Measurements from ENCODE around the gene TPGS1. TPM values are rescaled to one million over a fixed set of nuclear protein-coding genes. Genes with fewer than 3 reads are reported as not detected.

TPGS1 gene
- 10 to 100 TPM; 17.4 to 38.4 (median 25.2) TPM for polyA plus RNA-seq
- long read RNA-seq, donor 1, result 0 reads
- long read RNA-seq, donor 2, transcript TPGS1-201 (2 exons, 1,114 nt), result major isoform, 8 of 8 reads
- long read RNA-seq, donor 2, partial matches to known transcripts, result 0 of 8 reads
- long read RNA-seq, donor 2, other reads (novel, unspliced or antisense), result 0 of 8 reads
- long read RNA-seq, donor 3, transcript TPGS1-201 (2 exons, 1,114 nt), result major isoform, 5 of 9 reads
- long read RNA-seq, donor 3, partial matches to known transcripts, result 0 of 9 reads
- long read RNA-seq, donor 3, other reads (novel, unspliced or antisense), result 0 of 9 reads
- long read RNA-seq, donor 4, result 0 reads
- long read RNA-seq, donor 5, partial matches to known transcripts, result 5 of 10 reads
- long read RNA-seq, donor 5, other reads (novel, unspliced or antisense), result 0 of 10 reads
- long read RNA-seq, donor 6, partial matches to known transcripts, result 0 of 8 reads
- long read RNA-seq, donor 6, other reads (novel, unspliced or antisense), result 0 of 8 reads
- long read RNA-seq, donor 7, transcript TPGS1-201 (2 exons, 1,114 nt), result major isoform, 14 of 17 reads
- long read RNA-seq, donor 7, partial matches to known transcripts, result 0 of 17 reads
- long read RNA-seq, donor 7, other reads (novel, unspliced or antisense), result 0 of 17 reads
- long read RNA-seq, donor 8, partial matches to known transcripts, result 0 of 1 reads
- long read RNA-seq, donor 8, other reads (novel, unspliced or antisense), result 0 of 1 reads
- long read RNA-seq, donor 9, partial matches to known transcripts, result 0 of 2 reads
- long read RNA-seq, donor 9, other reads (novel, unspliced or antisense), result 0 of 2 reads
- long read RNA-seq, donor 10, transcript TPGS1-201 (2 exons, 1,114 nt), result major isoform, 17 of 20 reads
- long read RNA-seq, donor 10, partial matches to known transcripts, result 0 of 20 reads
- long read RNA-seq, donor 10, other reads (novel, unspliced or antisense), result 0 of 20 reads

GRCh38 chr19:507286-508203, at the start of gene TPGS1:
TPGS1 (plus strand) TSS chr19:507497; CDS start chr19:507507, 10 bp downstream.
- Histone ChIP-seq H3K36me3 (ENCODE audit: control insufficient read depth in 3 of 3, insufficient read depth in 2 of 3, low read depth in 1 of 3, low read length in 3 of 3) (peaks cover 0 to 17% (median 0%) of the 10 kb centered on the region in 3 donors), H3K27me3 (ENCODE audit: control insufficient read depth in 3 of 3, insufficient read depth in 3 of 3, low read length in 3 of 3) (no peaks in the 10 kb centered on the region), H3K4me3 (ENCODE audit: low read depth in 1 of 3, low read length in 3 of 3) (peak within 1 kb of the TSS; percentile 80 to 98 (median 96)), H3K9me3 (ENCODE audit: control insufficient read depth in 2 of 2, insufficient read depth in 1 of 2, low read depth in 1 of 2, low read length in 1 of 2) (no peaks in the 10 kb centered on the region), H3K27ac (ENCODE audit: low read depth in 1 of 3, low read length in 2 of 3) (peak within 1 kb of the TSS; percentile 80 to 97 (median 91)), H3K4me1 (ENCODE audit: control insufficient read depth in 3 of 3, insufficient read depth in 2 of 3, low read depth in 1 of 3, low read length in 2 of 3) (peaks cover 3 to 26% (median 5%) of the 10 kb centered on the region in 3 donors)
- peak in 1 of 2 donors; percentile 73 for DNase-seq
- peak; percentile 62 for FAIRE-seq
- 0 to 1% (median 1%) methylated on average over 70 to 81 of the region's 81 CpGs for WGBS, 3 donors

GRCh38 chr19:457636-458035, 49.7 kb upstream of the TPGS1 start:
- peaks cover 0 to 27% (median 0%) of the 10 kb centered on the region in 3 donors for H3K36me3 ChIP-seq (ENCODE audit: control insufficient read depth in 3 of 3, insufficient read depth in 2 of 3, low read depth in 1 of 3, low read length in 3 of 3)
- H3K27ac ChIP-seq (ENCODE audit: low read depth in 1 of 3, low read length in 2 of 3), result no peak overlapping the region
- no peak overlapping the region for H3K4me3 ChIP-seq (ENCODE audit: low read depth in 1 of 3, low read length in 3 of 3)
- H3K27me3 ChIP-seq (ENCODE audit: control insufficient read depth in 3 of 3, insufficient read depth in 3 of 3, low read length in 3 of 3), result peaks cover 0 to 6% (median 3%) of the 10 kb centered on the region in 3 donors
- H3K4me1 ChIP-seq (ENCODE audit: control insufficient read depth in 3 of 3, insufficient read depth in 2 of 3, low read depth in 1 of 3, low read length in 2 of 3), result peaks cover 0 to 8% (median 0%) of the 10 kb centered on the region in 3 donors
- FAIRE-seq (no peak), DNase-seq (no peak)
- no peaks in the 10 kb centered on the region for H3K9me3 ChIP-seq (ENCODE audit: control insufficient read depth in 2 of 2, insufficient read depth in 1 of 2, low read depth in 1 of 2, low read length in 1 of 2)
- 94 to 97% (median 97%) methylated on average over 29 to 30 of the region's 30 CpGs for WGBS, 3 donors

- 96 to 99% (median 97%) methylated on average over 61 to 89 of the region's 89 CpGs for WGBS, 3 donors
- H3K4me3 ChIP-seq (ENCODE audit: low read depth in 1 of 3, low read length in 3 of 3), result no peak overlapping the region
- H3K4me1 ChIP-seq (ENCODE audit: control insufficient read depth in 3 of 3, insufficient read depth in 2 of 3, low read depth in 1 of 3, low read length in 2 of 3), result peaks cover 0 to 8% (median 0%) of the 10 kb centered on the region in 3 donors
- FAIRE-seq (no peak), DNase-seq (no peak)
- H3K9me3 ChIP-seq (ENCODE audit: control insufficient read depth in 2 of 2, insufficient read depth in 1 of 2, low read depth in 1 of 2, low read length in 1 of 2), result no peaks in the 10 kb centered on the region
- peaks cover 0 to 6% (median 3%) of the 10 kb centered on the region in 3 donors for H3K27me3 ChIP-seq (ENCODE audit: control insufficient read depth in 3 of 3, insufficient read depth in 3 of 3, low read length in 3 of 3)
- no peak overlapping the region for H3K27ac ChIP-seq (ENCODE audit: low read depth in 1 of 3, low read length in 2 of 3)
- peaks cover 0 to 24% (median 0%) of the 10 kb centered on the region in 3 donors for H3K36me3 ChIP-seq (ENCODE audit: control insufficient read depth in 3 of 3, insufficient read depth in 2 of 3, low read depth in 1 of 3, low read length in 3 of 3)
Measured at GRCh38 chr19:458091-459042, 48.9 kb upstream of the TPGS1 start.

- DNase-seq (peak; percentile 67 to 89), FAIRE-seq (no peak)
- Histone ChIP-seq H3K4me3 (ENCODE audit: low read depth in 1 of 3, low read length in 3 of 3) (peak overlapping the region; percentile 51 to 74 (median 52)), H3K36me3 (ENCODE audit: control insufficient read depth in 3 of 3, insufficient read depth in 2 of 3, low read depth in 1 of 3, low read length in 3 of 3) (peaks cover 0 to 18% (median 0%) of the 10 kb centered on the region in 3 donors), H3K9me3 (ENCODE audit: control insufficient read depth in 2 of 2, insufficient read depth in 1 of 2, low read depth in 1 of 2, low read length in 1 of 2) (no peaks in the 10 kb centered on the region), H3K27ac (ENCODE audit: low read depth in 1 of 3, low read length in 2 of 3) (peak overlapping the region; percentile 34 to 95 (median 87)), H3K4me1 (ENCODE audit: control insufficient read depth in 3 of 3, insufficient read depth in 2 of 3, low read depth in 1 of 3, low read length in 2 of 3) (peaks cover 0 to 8% (median 0%) of the 10 kb centered on the region in 3 donors), H3K27me3 (ENCODE audit: control insufficient read depth in 3 of 3, insufficient read depth in 3 of 3, low read length in 3 of 3) (peaks cover 0 to 6% (median 3%) of the 10 kb centered on the region in 3 donors)
- 2 to 3% (median 2%) methylated on average over 54 to 66 of the region's 66 CpGs for WGBS, 3 donors
Measured at GRCh38 chr19:459724-460511, 47.4 kb upstream of the TPGS1 start.

- peaks cover 0 to 8% (median 0%) of the 10 kb centered on the region in 3 donors for H3K36me3 ChIP-seq (ENCODE audit: control insufficient read depth in 3 of 3, insufficient read depth in 2 of 3, low read depth in 1 of 3, low read length in 3 of 3)
- peak within 1 kb of the TSS; percentile 51 to 74 (median 52) for H3K4me3 ChIP-seq (ENCODE audit: low read depth in 1 of 3, low read length in 3 of 3)
- H3K27ac ChIP-seq (ENCODE audit: low read depth in 1 of 3, low read length in 2 of 3), result peak within 1 kb of the TSS; percentile 34 to 95 (median 87)
- peaks cover 0 to 6% (median 3%) of the 10 kb centered on the region in 3 donors for H3K27me3 ChIP-seq (ENCODE audit: control insufficient read depth in 3 of 3, insufficient read depth in 3 of 3, low read length in 3 of 3)
- WGBS, 3 donors, result 0 to 4% (median 2%) methylated on average over 23 to 84 of the region's 85 CpGs
- H3K9me3 ChIP-seq (ENCODE audit: control insufficient read depth in 2 of 2, insufficient read depth in 1 of 2, low read depth in 1 of 2, low read length in 1 of 2), result no peaks in the 10 kb centered on the region
- H3K4me1 ChIP-seq (ENCODE audit: control insufficient read depth in 3 of 3, insufficient read depth in 2 of 3, low read depth in 1 of 3, low read length in 2 of 3), result peaks cover 0 to 8% (median 0%) of the 10 kb centered on the region in 3 donors
- FAIRE-seq (no peak), DNase-seq (peak in 1 of 2 donors; percentile 67)
Measured at GRCh38 chr19:460877-461720, 46.2 kb upstream of the TPGS1 start, which contains the start of gene SHC2. SHC2 (minus strand) TSS chr19:461033; CDS start chr19:460996, 37 bp downstream.

Measured in small intestine (tissue), 16 donors.